IMR-90 (cell line): Measurements from ENCODE around the gene ITPK1. TPM values are rescaled to one million over a fixed set of nuclear protein-coding genes. Genes with fewer than 3 reads are reported as not detected.

Experiments used
- ATAC-seq: fragments of 200-7000 bp; cut with Tn5 transposase; 2 replicates; pipeline ENCODE4 v1.9.1; 2020; ENCODE audit warnings: low read depth, mild to moderate bottlenecking, moderate library complexity
- BruUV-seq: library from RNA; stranded (reverse); fragments of 400-500 nt; replicated peaks from 2 replicates; lab custom pipeline; 2021; lab: Mats Ljungman, UMichigan
- CTCF ChIA-PET: fragments of 300-600 bp; formaldehyde crosslinking; extraction: SDS; loops from one replicate; lab custom pipeline; 2021; ENCODE audit warnings: antibody characterized with exemption; lab: Yijun Ruan, JAX
- POLR2A ChIA-PET: fragments of 300-600 bp; sonication (Branson Sonifier 250); formaldehyde crosslinking; loops from one replicate; lab custom pipeline; 2022; ENCODE audit warnings: antibody characterized with exemption; ENCODE audit not compliant: unreplicated experiment; lab: Charles Lee
- DNase-seq: peaks from one replicate; pipeline ENCODE4 v3.0.0; 2013
- H2AFZ ChIP-seq: replicated peaks from 2 replicates; pipeline ENCODE3; 2013; ENCODE audit warnings: low read length, mild to moderate bottlenecking; ENCODE audit not compliant: poor library complexity
- H2AK5ac ChIP-seq: 2 replicates; pipeline ENCODE4 v1.6.1; 2013; ENCODE audit warnings: low read depth, low read length, inconsistent platforms
- H2AK9ac ChIP-seq: replicated peaks from 2 replicates; pipeline ENCODE3; 2013; ENCODE audit warnings: mild to moderate bottlenecking, low read depth, low read length, moderate library complexity; ENCODE audit not compliant: poor library complexity
- H2BK120ac ChIP-seq: 2 replicates; pipeline ENCODE4 v1.6.1; 2013; ENCODE audit warnings: low read depth, low read length, inconsistent platforms
- H2BK15ac ChIP-seq: 3 replicates; pipeline ENCODE4 v1.6.1; 2013; ENCODE audit warnings: low read depth, low read length, inconsistent platforms
- H2BK20ac ChIP-seq: 2 replicates; pipeline ENCODE4 v1.6.1; 2013; ENCODE audit warnings: low read depth, mild to moderate bottlenecking, inconsistent platforms, low read length, moderate library complexity
- H2BK5ac ChIP-seq: 2 replicates; pipeline ENCODE4 v1.6.1; 2013; ENCODE audit warnings: mild to moderate bottlenecking, low read depth, low read length, inconsistent platforms; ENCODE audit not compliant: poor library complexity, severe bottlenecking
- H3K14ac ChIP-seq: replicated peaks from 2 replicates; pipeline ENCODE4 v1.6.1; 2013; ENCODE audit warnings: low read depth, low read length, inconsistent platforms
- H3K18ac ChIP-seq: 2 replicates; pipeline ENCODE4 v1.6.1; 2013; ENCODE audit warnings: low read depth, low read length, control low read depth
- H3K23ac ChIP-seq: 2 replicates; pipeline ENCODE4 v1.6.1; 2013; ENCODE audit warnings: low read depth, low read length, inconsistent platforms
- H3K27ac ChIP-seq: 2 replicates; pipeline ENCODE4 v1.5.1; 2013; ENCODE audit warnings: mild to moderate bottlenecking, control low read depth, low read length; ENCODE audit not compliant: insufficient read depth
- H3K27me3 ChIP-seq: 2 replicates; pipeline ENCODE4 v1.6.1; 2013; ENCODE audit warnings: low read length; ENCODE audit not compliant: control insufficient read depth, insufficient read depth
- H3K36me3 ChIP-seq: 2 replicates; pipeline ENCODE4 v1.6.1; 2013; ENCODE audit warnings: low read length, mixed read lengths; ENCODE audit not compliant: control insufficient read depth, insufficient read depth
- H3K4ac ChIP-seq: 2 replicates; pipeline ENCODE4 v1.6.1; 2013; ENCODE audit warnings: low read depth, low read length, inconsistent platforms
- H3K4me1 ChIP-seq: 2 replicates; pipeline ENCODE4 v1.6.1; 2013; ENCODE audit warnings: low read length, mixed read lengths; ENCODE audit not compliant: control insufficient read depth, insufficient read depth
- H3K4me2 ChIP-seq: 2 replicates; pipeline ENCODE4 v1.6.1; 2013; ENCODE audit warnings: low read depth, mild to moderate bottlenecking, control low read depth, low read length, moderate library complexity
- H3K4me3 ChIP-seq: 2 replicates; pipeline ENCODE4 v1.5.1; 2013; ENCODE audit warnings: low read depth, mild to moderate bottlenecking, control low read depth, low read length, moderate library complexity; ENCODE audit not compliant: insufficient read depth
- H3K56ac ChIP-seq: 2 replicates; pipeline ENCODE4 v1.6.1; 2013; ENCODE audit warnings: low read length, inconsistent platforms; ENCODE audit not compliant: insufficient read depth; ENCODE audit errors: extremely low read depth
- H3K79me1 ChIP-seq, 2 experiments: 2 replicates each; pipeline ENCODE4 v1.6.1; 2013; ENCODE audit warnings: low read length in 2 of 2, inconsistent platforms in 1 of 2, low read depth in 1 of 2
- H3K9ac ChIP-seq: 2 replicates; pipeline ENCODE4 v1.6.1; 2013; ENCODE audit warnings: low read depth, low read length, control low read depth
- H3K9me1 ChIP-seq: 2 replicates; pipeline ENCODE4 v1.6.1; 2013; ENCODE audit warnings: low read length, inconsistent platforms; ENCODE audit not compliant: insufficient read depth
- H3K9me3 ChIP-seq: 2 replicates; pipeline ENCODE4 v1.6.1; 2013; ENCODE audit warnings: low read length; ENCODE audit not compliant: control insufficient read depth, insufficient read depth
- H4K20me1 ChIP-seq: 2 replicates; pipeline ENCODE4 v1.6.1; 2013; ENCODE audit warnings: low read length, inconsistent platforms; ENCODE audit not compliant: insufficient read depth
- H4K5ac ChIP-seq: 2 replicates; pipeline ENCODE4 v1.6.1; 2013; ENCODE audit warnings: mild to moderate bottlenecking, low read depth, low read length, control low read depth
- H4K8ac ChIP-seq, 2 experiments: 2 replicates each; pipeline ENCODE4 v1.6.1; 2013; ENCODE audit warnings: low read depth in 2 of 2, low read length in 2 of 2, control low read depth in 1 of 2, inconsistent platforms in 1 of 2
- H4K91ac ChIP-seq: 2 replicates; pipeline ENCODE4 v1.6.1; 2013; ENCODE audit warnings: low read depth, low read length, inconsistent platforms; ENCODE audit not compliant: insufficient read depth
- USF2 ChIP-seq: fragments of 150-350 bp; IDR thresholded peaks from 2 replicates; pipeline ENCODE4 v1.6.1; 2017; ENCODE audit warnings: mild to moderate bottlenecking, antibody characterized with exemption, low read length, low read depth
- WGBS, 2 experiments: methylation state at CpG; one replicate each; pipeline versions ENCODE4 v1.1.5 to v1.1.7; 2013; ENCODE audit warnings: missing lambda C conversion rate in 2 of 2; ENCODE audit not compliant: insufficient read length in 1 of 2; ENCODE audit errors: extremely low coverage in 2 of 2; 5-methylcytosine and 5-hydroxymethylcytosine counted together
- dilution Hi-C: fragments of 300-500 bp; cut with HindIII; formaldehyde crosslinking; loops from one replicate; pipeline ENCODE4 v1.14.3; 2018; ENCODE audit warnings: low sequenced_read_pairs; ENCODE audit not compliant: unreplicated experiment
- in situ Hi-C: fragments of 300-500 bp; cut with MboI; formaldehyde crosslinking; loops from 3 replicates; pipeline ENCODE4 v1.14.3; 2019; ENCODE audit warnings: low sequenced_read_pairs, inconsistent platforms, mixed read lengths
- intact Hi-C: fragments of 100-400 bp; cut with micrococcal nuclease; formaldehyde crosslinking; loops from 2 replicates; pipeline ENCODE4 v1.10.0; 2022
- polyA plus RNA-seq, 3 experiments: library from polyadenylated mRNA; depleted of rRNA; stranded (reverse); fragments of >200 nt; gene quantifications; 2 replicates each; pipeline ENCODE4 v1.2.3, GENCODE V29; 2012; ENCODE audit warnings: low replicate concordance in 1 of 3
- total RNA-seq: library from RNA; depleted of rRNA; stranded (reverse); fragments of >200 nt; gene quantifications from 2 replicates; pipeline ENCODE4 v1.2.3, GENCODE V29; 2012

The ITPK1 gene
- total and polyA plus RNA-seq, 2 of the 4 experiments (the other 2 are of a cell fraction): 21.7 to 26.9 TPM

GRCh38 chr14:92965281-92965680, 150.4 kb downstream of the ITPK1 start:
- CTCF ChIA-PET: no interaction called here
- Histone ChIP-seq H2BK15ac (no peak overlapping the region), H3K9me3 (no peaks in the 10 kb centered on the region), H3K4me3 (no peak overlapping the region), H3K56ac (no peak overlapping the region), H4K8ac (no peak overlapping the region), H3K79me1 (no peaks in the 10 kb centered on the region), H2AK9ac (no peak overlapping the region), H4K91ac (no peak overlapping the region), H2BK20ac (no peak overlapping the region), H2BK5ac (no peak overlapping the region), H2AK5ac (no peak overlapping the region), H3K4me2 (no peak overlapping the region), H3K14ac (no peak overlapping the region), H3K27ac (no peak overlapping the region), H3K23ac (no peak overlapping the region), H3K4me1 (0 out of 2 replicates have a peak, but pooled peaks cover 1% of the 10 kb centered on the region), H3K4ac (no peak overlapping the region), H3K9ac (no peak overlapping the region), H4K5ac (no peak overlapping the region), H2AFZ (no peak overlapping the region), H2BK120ac (no peak overlapping the region), H3K36me3 (no peaks in the 10 kb centered on the region), H3K27me3 (peaks cover 2% of the 10 kb centered on the region; the same call in 1 of the 2 replicates), H4K20me1 (no peaks in the 10 kb centered on the region), H3K9me1 (peaks cover 11% of the 10 kb centered on the region; the same call in 1 of the 2 replicates), H3K18ac (no peak overlapping the region)
- intact Hi-C loops: no loop called here
- POLR2A ChIA-PET: no interaction called here
- no TSS peak for BruUV-seq
- dilution Hi-C loops: no loop called here
- WGBS, 2 experiments: no CpG with 5 or more reads among the region's 1 CpG
- TF ChIP-seq USF2: no peak
- ATAC-seq (no peak), DNase-seq (no peak)
- in situ Hi-C loops: no loop called here
